ENCODE results near the gene HOXC4.
A peak's percentile ranks its signal among the peaks of the same experiment; 100 is the strongest.

DNA sequence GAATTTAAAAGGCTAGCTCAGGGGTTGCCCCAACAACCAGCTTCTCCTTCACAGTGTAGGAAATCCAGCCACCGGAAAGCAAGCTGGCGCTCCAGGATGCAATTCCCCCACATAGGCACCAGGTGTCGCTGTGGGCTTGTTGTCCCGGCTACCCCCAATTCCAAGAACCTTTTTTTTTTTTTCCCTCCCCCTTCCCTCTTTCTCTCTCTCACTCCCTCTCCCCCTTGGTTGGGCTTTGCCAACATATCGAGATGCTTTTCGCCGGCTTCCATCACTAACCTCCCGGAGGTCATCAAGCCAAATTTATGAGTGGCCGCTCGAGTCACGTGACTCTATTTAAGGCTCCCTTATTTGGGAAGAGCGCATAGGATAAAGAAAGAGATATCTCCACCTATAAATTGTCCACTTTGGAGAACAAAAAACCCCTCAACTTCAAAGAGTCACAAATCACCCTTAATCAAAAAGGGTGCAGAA lies 21.0 kb upstream of the HOXC4 start, which contains the start of gene HOXC5:
- TF ChIP-seq, protein P1, sequence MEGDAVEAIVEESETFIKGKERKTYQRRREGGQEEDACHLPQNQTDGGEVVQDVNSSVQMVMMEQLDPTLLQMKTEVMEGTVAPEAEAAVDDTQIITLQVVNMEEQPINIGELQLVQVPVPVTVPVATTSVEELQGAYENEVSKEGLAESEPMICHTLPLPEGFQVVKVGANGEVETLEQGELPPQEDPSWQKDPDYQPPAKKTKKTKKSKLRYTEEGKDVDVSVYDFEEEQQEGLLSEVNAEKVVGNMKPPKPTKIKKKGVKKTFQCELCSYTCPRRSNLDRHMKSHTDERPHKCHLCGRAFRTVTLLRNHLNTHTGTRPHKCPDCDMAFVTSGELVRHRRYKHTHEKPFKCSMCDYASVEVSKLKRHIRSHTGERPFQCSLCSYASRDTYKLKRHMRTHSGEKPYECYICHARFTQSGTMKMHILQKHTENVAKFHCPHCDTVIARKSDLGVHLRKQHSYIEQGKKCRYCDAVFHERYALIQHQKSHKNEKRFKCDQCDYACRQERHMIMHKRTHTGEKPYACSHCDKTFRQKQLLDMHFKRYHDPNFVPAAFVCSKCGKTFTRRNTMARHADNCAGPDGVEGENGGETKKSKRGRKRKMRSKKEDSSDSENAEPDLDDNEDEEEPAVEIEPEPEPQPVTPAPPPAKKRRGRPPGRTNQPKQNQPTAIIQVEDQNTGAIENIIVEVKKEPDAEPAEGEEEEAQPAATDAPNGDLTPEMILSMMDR (IDR thresholded peaks at IDR 0.05), result peak; percentile 93 to 98 (median 96)
- TF ChIP-seq POLR2AphosphoS5 (IDR thresholded peaks at IDR 0.05) (peak; percentile 7 to 31 (median 28)), POLR2A (IDR thresholded peaks at IDR 0.05) (no peak)
